HUES6 (cell line): ENCODE data around the gene COMP.
"Not testable (repeated sequence)": the region's sequence is repeated elsewhere in the genome, so short reads cannot be mapped to it uniquely, and the experiment has no call there.

ENCODE experiments used
- H3K27ac ChIP-seq: 2 replicates; pipeline ENCODE4 v1.7.0; 2013; ENCODE audit warnings: low read depth, mild to moderate bottlenecking, low read length, inconsistent platforms
- H3K27me3 ChIP-seq: 2 replicates; pipeline ENCODE4 v1.6.1; 2013; ENCODE audit warnings: low read length; ENCODE audit not compliant: control insufficient read depth, insufficient read depth
- H3K36me3 ChIP-seq: 2 replicates; pipeline ENCODE4 v1.6.1; 2013; ENCODE audit warnings: low read length; ENCODE audit not compliant: control insufficient read depth, insufficient read depth
- H3K4me1 ChIP-seq: 2 replicates; pipeline ENCODE4 v1.6.1; 2013; ENCODE audit warnings: low read length; ENCODE audit not compliant: control insufficient read depth, insufficient read depth
- H3K4me3 ChIP-seq: 2 replicates; pipeline ENCODE4 v1.5.1; 2013; ENCODE audit warnings: low read depth, low read length
- H3K9ac ChIP-seq: one replicate; pipeline ENCODE4 v1.6.1; 2013; ENCODE audit warnings: mild to moderate bottlenecking, low read length
- H3K9me3 ChIP-seq: 2 replicates; pipeline ENCODE4 v1.6.1; 2013; ENCODE audit warnings: low read depth, low read length; ENCODE audit not compliant: control insufficient read depth, insufficient read depth

Gene COMP

GRCh38 chr19:18828786-18829185, 37.7 kb upstream of the COMP start:
- no peak overlapping the region for H3K27ac ChIP-seq
- peaks cover 10% of the 10 kb centered on the region for H3K27me3 ChIP-seq
- H3K36me3 ChIP-seq = no peaks in the 10 kb centered on the region
- H3K9me3 ChIP-seq = peaks cover 7% of the 10 kb centered on the region; the same call in 1 of the 2 replicates
- no peak overlapping the region for H3K9ac ChIP-seq
- H3K4me1 ChIP-seq = peaks cover 6% of the 10 kb centered on the region
- H3K4me3 ChIP-seq = no peak overlapping the region

- Histone ChIP-seq H3K9ac (no peak overlapping the region), H3K4me1 (no peaks in the 10 kb centered on the region), H3K4me3 (no peak overlapping the region), H3K27me3 (peaks cover 23% of the 10 kb centered on the region), H3K27ac (no peak overlapping the region), H3K36me3 (no peaks in the 10 kb centered on the region), H3K9me3 (no peaks in the 10 kb centered on the region)
Observed at GRCh38 chr19:18817574-18817973, 26.5 kb upstream of the COMP start.

GRCh38 chr19:18816645-18817044, 25.5 kb upstream of the COMP start:
- H3K4me3 ChIP-seq, H3K36me3 ChIP-seq, H3K9ac ChIP-seq, H3K9me3 ChIP-seq, H3K27ac ChIP-seq, H3K4me1 ChIP-seq: not testable (repeated sequence)
- H3K27me3 ChIP-seq = peaks cover 30% of the 10 kb centered on the region

- no peak overlapping the region for H3K27ac ChIP-seq
- no peak overlapping the region for H3K4me3 ChIP-seq
- no peak overlapping the region for H3K9ac ChIP-seq
- H3K4me1 ChIP-seq = no peaks in the 10 kb centered on the region
- H3K9me3 ChIP-seq = no peaks in the 10 kb centered on the region
- peaks cover 30% of the 10 kb centered on the region for H3K27me3 ChIP-seq
- H3K36me3 ChIP-seq = no peaks in the 10 kb centered on the region
Observed at GRCh38 chr19:18815673-18816072, 24.6 kb upstream of the COMP start.

- Histone ChIP-seq H3K4me1 (no peaks in the 10 kb centered on the region), H3K9ac (no peak overlapping the region), H3K27me3 (peaks cover 37% of the 10 kb centered on the region), H3K36me3 (no peaks in the 10 kb centered on the region), H3K9me3 (no peaks in the 10 kb centered on the region), H3K27ac (no peak overlapping the region), H3K4me3 (no peak overlapping the region)
Observed at GRCh38 chr19:18814063-18814462, 23.0 kb upstream of the COMP start.

GRCh38 chr19:18811638-18812037, 20.5 kb upstream of the COMP start:
- not testable (repeated sequence) for H3K4me3 ChIP-seq, H3K36me3 ChIP-seq, H3K9me3 ChIP-seq, H3K4me1 ChIP-seq, H3K27ac ChIP-seq, H3K9ac ChIP-seq
- H3K27me3 ChIP-seq = peaks cover 49% of the 10 kb centered on the region

GRCh38 chr19:18809149-18809868, 18.2 kb upstream of the COMP start:
- H3K27ac ChIP-seq = no peak overlapping the region
- H3K27me3 ChIP-seq = peaks cover 53% of the 10 kb centered on the region
- H3K4me3 ChIP-seq = no peak overlapping the region
- H3K4me1 ChIP-seq = no peaks in the 10 kb centered on the region
- H3K36me3 ChIP-seq = no peaks in the 10 kb centered on the region
- no peaks in the 10 kb centered on the region for H3K9me3 ChIP-seq
- no peak overlapping the region for H3K9ac ChIP-seq

GRCh38 chr19:18807861-18808331, 16.8 kb upstream of the COMP start:
- Histone ChIP-seq H3K27ac (no peak overlapping the region), H3K9ac (no peak overlapping the region), H3K36me3 (no peaks in the 10 kb centered on the region), H3K4me1 (no peaks in the 10 kb centered on the region), H3K4me3 (no peak overlapping the region), H3K9me3 (no peaks in the 10 kb centered on the region), H3K27me3 (peaks cover 49% of the 10 kb centered on the region)

- no peaks in the 10 kb centered on the region for H3K9me3 ChIP-seq
- H3K4me1 ChIP-seq = no peaks in the 10 kb centered on the region
- no peaks in the 10 kb centered on the region for H3K36me3 ChIP-seq
- no peak overlapping the region for H3K27ac ChIP-seq
- H3K27me3 ChIP-seq = peaks cover 66% of the 10 kb centered on the region
- no peak overlapping the region for H3K9ac ChIP-seq
- H3K4me3 ChIP-seq = no peak overlapping the region
Observed at GRCh38 chr19:18804643-18805042, 13.5 kb upstream of the COMP start.

- Histone ChIP-seq H3K9me3 (no peaks in the 10 kb centered on the region), H3K9ac (no peak overlapping the region), H3K27me3 (peaks cover 66% of the 10 kb centered on the region), H3K36me3 (no peaks in the 10 kb centered on the region), H3K4me3 (no peak overlapping the region), H3K4me1 (no peaks in the 10 kb centered on the region), H3K27ac (no peak overlapping the region)
Observed at GRCh38 chr19:18804139-18804601, 13.1 kb upstream of the COMP start.

- Histone ChIP-seq H3K4me1 (no peaks in the 10 kb centered on the region), H3K4me3 (no peak overlapping the region), H3K36me3 (no peaks in the 10 kb centered on the region), H3K27ac (no peak overlapping the region), H3K9me3 (no peaks in the 10 kb centered on the region), H3K9ac (no peak overlapping the region), H3K27me3 (peaks cover 67% of the 10 kb centered on the region)
Observed at GRCh38 chr19:18803550-18804138, 12.5 kb upstream of the COMP start.
